HCEC 1CT (cell line): Measurements from ENCODE around the gene TMOD1.
"Not testable (repeated sequence)": the region's sequence is repeated elsewhere in the genome, so short reads cannot be mapped to it uniquely, and the experiment has no call there.

ENCODE experiments used
- DNase-seq: peaks from one replicate; pipeline ENCODE4 v3.0.0-alpha.2; 2017

The TMOD1 gene

GRCh38 chr9:97601228-97601898, 99.9 kb downstream of the TMOD1 start:
- no peak for DNase-seq

GRCh38 chr9:97602430-97602829, 101.0 kb downstream of the TMOD1 start:
- no peak for DNase-seq

- DNase-seq, result no peak
Measured at GRCh38 chr9:97604901-97605645, 103.6 kb downstream of the TMOD1 start.

- peak; percentile 45 for DNase-seq
Measured at GRCh38 chr9:97615439-97616072, 114.1 kb downstream of the TMOD1 start.

GRCh38 chr9:97617939-97618416, 116.5 kb downstream of the TMOD1 start:
- DNase-seq, result no peak

- not testable (repeated sequence) for DNase-seq
Measured at GRCh38 chr9:97620063-97620462, 118.6 kb downstream of the TMOD1 start.

- DNase-seq, result not testable (repeated sequence)
Measured at GRCh38 chr9:97622483-97622882, 121.0 kb downstream of the TMOD1 start.

GRCh38 chr9:97623946-97624345, 122.5 kb downstream of the TMOD1 start:
- no peak for DNase-seq

- DNase-seq, result no peak
Measured at GRCh38 chr9:97625620-97626019, 124.2 kb downstream of the TMOD1 start.

GRCh38 chr9:97627624-97628023, 126.2 kb downstream of the TMOD1 start:
- DNase-seq, result no peak

GRCh38 chr9:97628668-97629067, 127.2 kb downstream of the TMOD1 start:
- DNase-seq, result no peak

GRCh38 chr9:97629156-97629555, 127.7 kb downstream of the TMOD1 start:
- DNase-seq, result no peak

- no peak for DNase-seq
Measured at GRCh38 chr9:97630591-97630990, 129.1 kb downstream of the TMOD1 start.

- peak; percentile 63 for DNase-seq
Measured at GRCh38 chr9:97632248-97632984, 130.9 kb downstream of the TMOD1 start.

GRCh38 chr9:97632985-97633858, 131.8 kb downstream of the TMOD1 start, which contains the start of the genes NCBP1 and TSTD2:
NCBP1 (plus strand) TSS chr9:97633821; CDS start chr9:97633882, 61 bp downstream.
TSTD2 (minus strand) TSS chr9:97633368; CDS start chr9:97627562, 5,806 bp downstream.
- DNase-seq, result peak; percentile 99

- no peak for DNase-seq
Measured at GRCh38 chr9:97633859-97634490, 132.5 kb downstream of the TMOD1 start.

GRCh38 chr9:97635026-97635425, 133.6 kb downstream of the TMOD1 start:
- DNase-seq, result no peak

GRCh38 chr9:97636903-97637302, 135.4 kb downstream of the TMOD1 start:
- no peak for DNase-seq

- DNase-seq, result no peak
Measured at GRCh38 chr9:97638666-97639065, 137.2 kb downstream of the TMOD1 start.

- DNase-seq, result no peak
Measured at GRCh38 chr9:97640325-97640724, 138.9 kb downstream of the TMOD1 start.

GRCh38 chr9:97645720-97646119, 144.3 kb downstream of the TMOD1 start:
- no peak for DNase-seq
